ENCODE data around the gene AAMDC.

AAMDC gene

GRCh38 chr11:77820565-77821348, at the start of gene AAMDC, which contains the start of gene RSF1:
AAMDC (plus strand) TSS chr11:77821144; CDS start chr11:77842497, 21,353 bp downstream.
RSF1 (minus strand) TSS chr11:77820722; CDS start chr11:77820714, 8 bp downstream.
- Histone ChIP-seq H3K27me3 (ENCODE audit: control insufficient read depth, low read length) (no peaks in the 10 kb centered on the region), H3F3A (ENCODE audit: control insufficient read depth, insufficient read depth) (peaks cover 7% of the 10 kb centered on the region; the same call in 1 of the 2 replicates), H3K4me1 (ENCODE audit: control insufficient read depth, low read length) (peaks cover 23% of the 10 kb centered on the region), H3K36me3 (ENCODE audit: control insufficient read depth, low read length) (peaks cover 36% of the 10 kb centered on the region), H3K4me3 (ENCODE audit: low read length) (peak within 1 kb of the TSS; percentile 100), H4K20me1 (ENCODE audit: control insufficient read depth, insufficient read depth, low read depth, low read length) (peaks cover 11% of the 10 kb centered on the region; the same call in 1 of the 2 replicates), H3K9me2 (replicated peaks; ENCODE audit: control insufficient read depth, low read length) (no peaks in the 10 kb centered on the region), H3K4me2 (ENCODE audit: low read length) (peak within 1 kb of the TSS; percentile 83), H3K79me2 (ENCODE audit: control insufficient read depth, low read length) (peaks cover 55% of the 10 kb centered on the region), H3K9me3 (ENCODE audit: control insufficient read depth, insufficient read depth, low read length) (no peaks in the 10 kb centered on the region), H3K27ac (ENCODE audit: low read depth, low read length) (peak within 1 kb of the TSS; percentile 87)
- TF ChIP-seq EZH2phosphoT487 (IDR thresholded peaks at IDR 0.05; ENCODE audit: borderline replicate concordance, low read length) (no peak), CTCF (IDR thresholded peaks at IDR 0.05; ENCODE audit: low read depth, low read length, poor library complexity, severe bottlenecking) (peak; percentile 73)

GRCh38 chr11:77775936-77776335, 45.0 kb upstream of the AAMDC start:
- no peaks in the 10 kb centered on the region for H3K9me2 ChIP-seq (replicated peaks; ENCODE audit: control insufficient read depth, low read length)
- peaks cover 5% of the 10 kb centered on the region; the same call in 1 of the 2 replicates for H3F3A ChIP-seq (ENCODE audit: control insufficient read depth, insufficient read depth)
- H3K27me3 ChIP-seq (ENCODE audit: control insufficient read depth, low read length), result no peaks in the 10 kb centered on the region
- H3K9me3 ChIP-seq (ENCODE audit: control insufficient read depth, insufficient read depth, low read length), result no peaks in the 10 kb centered on the region
- no peak overlapping the region for H3K4me3 ChIP-seq (ENCODE audit: low read length)
- no peak overlapping the region for H3K4me2 ChIP-seq (ENCODE audit: low read length)
- TF ChIP-seq EZH2phosphoT487 (IDR thresholded peaks at IDR 0.05; ENCODE audit: borderline replicate concordance, low read length) (no peak), CTCF (IDR thresholded peaks at IDR 0.05; ENCODE audit: low read depth, low read length, poor library complexity, severe bottlenecking) (no peak)
- peaks cover 7% of the 10 kb centered on the region for H3K36me3 ChIP-seq (ENCODE audit: control insufficient read depth, low read length)
- H4K20me1 ChIP-seq (ENCODE audit: control insufficient read depth, insufficient read depth, low read depth, low read length), result peaks cover 30% of the 10 kb centered on the region
- no peak overlapping the region for H3K27ac ChIP-seq (ENCODE audit: low read depth, low read length)
- H3K4me1 ChIP-seq (ENCODE audit: control insufficient read depth, low read length), result no peaks in the 10 kb centered on the region
- H3K79me2 ChIP-seq (ENCODE audit: control insufficient read depth, low read length), result peaks cover 93% of the 10 kb centered on the region

GRCh38 chr11:77776455-77776854, 44.5 kb upstream of the AAMDC start:
- Histone ChIP-seq H3K4me2 (ENCODE audit: low read length) (no peak overlapping the region), H3F3A (ENCODE audit: control insufficient read depth, insufficient read depth) (peaks cover 5% of the 10 kb centered on the region; the same call in 1 of the 2 replicates), H3K4me1 (ENCODE audit: control insufficient read depth, low read length) (no peaks in the 10 kb centered on the region), H4K20me1 (ENCODE audit: control insufficient read depth, insufficient read depth, low read depth, low read length) (peaks cover 30% of the 10 kb centered on the region), H3K79me2 (ENCODE audit: control insufficient read depth, low read length) (peaks cover 93% of the 10 kb centered on the region), H3K9me2 (replicated peaks; ENCODE audit: control insufficient read depth, low read length) (no peaks in the 10 kb centered on the region), H3K27me3 (ENCODE audit: control insufficient read depth, low read length) (no peaks in the 10 kb centered on the region), H3K4me3 (ENCODE audit: low read length) (no peak overlapping the region), H3K36me3 (ENCODE audit: control insufficient read depth, low read length) (peaks cover 7% of the 10 kb centered on the region), H3K27ac (ENCODE audit: low read depth, low read length) (no peak overlapping the region), H3K9me3 (ENCODE audit: control insufficient read depth, insufficient read depth, low read length) (no peaks in the 10 kb centered on the region)
- no peak for TF ChIP-seq EZH2phosphoT487 (IDR thresholded peaks at IDR 0.05; ENCODE audit: borderline replicate concordance, low read length)
- peak; percentile 31 for TF ChIP-seq CTCF (IDR thresholded peaks at IDR 0.05; ENCODE audit: low read depth, low read length, poor library complexity, severe bottlenecking)

All from DOHH2 (cell line).